B cell (primary cell): ENCODE results near the gene EIF2B4. TPM values are rescaled to one million over a fixed set of nuclear protein-coding genes. Genes with fewer than 3 reads are reported as not detected.
A peak's percentile ranks its signal among the peaks of the same experiment; 100 is the strongest.

Source experiments
- ATAC-seq: fragments of 200-7000 bp; cut with Tn5 transposase; one replicate; pipeline ENCODE4 v1.10.0; 2021; ENCODE audit warnings: low read depth, mild to moderate bottlenecking, moderate number of reproducible peaks, moderate library complexity
- CTCF ChIA-PET: fragments of 350-600 bp; sonication (Branson Sonifier 250); formaldehyde crosslinking; loops from one replicate; lab custom pipeline; 2021; ENCODE audit warnings: antibody characterized with exemption, inconsistent platforms; lab: Charles Lee
- POLR2A ChIA-PET: fragments of 350-600 bp; sonication (Branson Sonifier 250); formaldehyde crosslinking; loops from one replicate; lab custom pipeline; 2021; ENCODE audit warnings: antibody characterized with exemption; lab: Charles Lee
- DNase-seq: peaks from one replicate; pipeline ENCODE4 v3.0.0; 2013
- H2AFZ ChIP-seq: 2 replicates; pipeline ENCODE4 v1.6.1; 2012; ENCODE audit warnings: mild to moderate bottlenecking, low read depth, low read length; ENCODE audit not compliant: insufficient read depth, poor library complexity, severe bottlenecking
- H3K27ac ChIP-seq, 2 donors: 1 replicate in 1 of 2; 2 replicates in 1 of 2; pipeline ENCODE4 v1.5.1; 2012 to 2013; ENCODE audit warnings: low read length in 2 of 2, mild to moderate bottlenecking in 2 of 2, moderate library complexity in 1 of 2
- H3K27me3 ChIP-seq, 4 experiments: fragments of 200-600 bp in 1 of 4; sonication (generic) in 1 of 4; replicated peaks in 1 of 4; 1 replicate in 2 of 4; 2 replicates in 2 of 4; pipeline versions ENCODE4 v1.6.1 to v1.7.0; 2013 to 2016; ENCODE audit warnings: low read length in 3 of 4, mild to moderate bottlenecking in 2 of 4, mixed read lengths in 1 of 4, moderate library complexity in 1 of 4; ENCODE audit not compliant: insufficient read depth in 4 of 4, control insufficient read depth in 3 of 4; ENCODE audit errors: control extremely low read depth in 1 of 4
- H3K36me3 ChIP-seq, 2 experiments: replicated peaks in 1 of 2; 1 replicate in 1 of 2; 2 replicates in 1 of 2; pipeline versions ENCODE4 v1.6.1 to v1.7.1; 2013; ENCODE audit warnings: low read length in 1 of 2; ENCODE audit not compliant: insufficient read depth in 2 of 2, control insufficient read depth in 1 of 2; ENCODE audit errors: control extremely low read depth in 1 of 2, extremely low read depth in 1 of 2
- H3K4me1 ChIP-seq, 2 donors: fragments of 200-600 bp in 1 of 2; sonication (generic) in 1 of 2; 1 replicate in 1 of 2; 2 replicates in 1 of 2; pipeline versions ENCODE4 v1.5.1 to v1.6.1; 2013 to 2017; ENCODE audit warnings: low read length in 2 of 2; ENCODE audit not compliant: control insufficient read depth in 2 of 2, insufficient read depth in 2 of 2
- H3K4me2 ChIP-seq: replicated peaks from 2 replicates; pipeline ENCODE3; 2012; ENCODE audit warnings: mild to moderate bottlenecking, low read depth, low read length; ENCODE audit not compliant: poor library complexity, severe bottlenecking
- H3K4me3 ChIP-seq, 5 experiments: fragments of 200-600 bp in 1 of 5; sonication (generic) in 1 of 5; 1 replicate in 3 of 5; 2 replicates in 2 of 5; pipeline versions ENCODE4 v1.5.1 to v1.7.0; 2011 to 2016; ENCODE audit warnings: low read length in 4 of 5, mild to moderate bottlenecking in 4 of 5, low read depth in 2 of 5, control low read depth in 1 of 5, moderate library complexity in 1 of 5; ENCODE audit not compliant: insufficient read depth in 1 of 5; ENCODE audit errors: control extremely low read depth in 1 of 5, extremely low read depth in 1 of 5
- H3K79me2 ChIP-seq: fragments of 200-600 bp; sonication (generic); one replicate; pipeline ENCODE4 v1.6.0; 2016; ENCODE audit warnings: low read length; ENCODE audit not compliant: control insufficient read depth, insufficient read depth
- H3K9ac ChIP-seq: fragments of 200-600 bp; sonication (generic); 2 replicates; pipeline ENCODE4 v1.6.1; 2017; ENCODE audit warnings: mild to moderate bottlenecking, low read length, moderate library complexity
- H3K9me3 ChIP-seq, 3 donors: one replicate each; pipeline versions ENCODE4 v1.6.1 to v1.7.1; 2013; ENCODE audit warnings: low read length in 2 of 3; ENCODE audit not compliant: control insufficient read depth in 2 of 3, insufficient read depth in 1 of 3; ENCODE audit errors: control extremely low read depth in 1 of 3
- H4K20me1 ChIP-seq: 2 replicates; pipeline ENCODE4 v1.6.0; 2012; ENCODE audit warnings: mild to moderate bottlenecking, low read length; ENCODE audit not compliant: insufficient read depth, control insufficient read depth, poor library complexity, severe bottlenecking
- H3K27ac Mint-ChIP-seq: one replicate; pipeline ENCODE4 v1.8.0; 2021; ENCODE audit warnings: mixed read lengths
- H3K27me3 Mint-ChIP-seq: one replicate; pipeline ENCODE4 v1.8.0; 2021; ENCODE audit warnings: mixed read lengths
- H3K4me1 Mint-ChIP-seq: one replicate; pipeline ENCODE4 v1.8.0; 2021; ENCODE audit warnings: mixed read lengths
- H3K4me3 Mint-ChIP-seq: one replicate; pipeline ENCODE4 v1.8.0; 2021; ENCODE audit warnings: mixed read lengths
- H3K9me3 Mint-ChIP-seq: one replicate; pipeline ENCODE4 v1.8.0; 2022; ENCODE audit warnings: mixed read lengths; ENCODE audit not compliant: insufficient read depth
- CTCF ChIP-seq: fragments of 200-600 bp; IDR thresholded peaks from one replicate; pipeline ENCODE4 v1.8.0; 2022; ENCODE audit warnings: antibody characterized with exemption, mild to moderate bottlenecking
- EZH2 ChIP-seq: IDR thresholded peaks from 2 replicates; pipeline ENCODE4 v1.6.1; 2012; ENCODE audit warnings: borderline replicate concordance, low read depth, mild to moderate bottlenecking, moderate library complexity, low read length; ENCODE audit not compliant: insufficient read depth, poor library complexity, severe bottlenecking
- WGBS: methylation state at CpG from one replicate; pipeline ENCODE4 v1.1.5; 2013; ENCODE audit warnings: missing lambda C conversion rate; ENCODE audit not compliant: insufficient coverage; 5-methylcytosine and 5-hydroxymethylcytosine counted together
- intact Hi-C: fragments of 100-400 bp; cut with micrococcal nuclease; formaldehyde crosslinking; loops from one replicate; pipeline ENCODE4 v1.10.0; 2022
- polyA plus RNA-seq: library from polyadenylated mRNA; depleted of rRNA; stranded (reverse); fragments of >200 nt; gene quantifications from 2 replicates; pipeline ENCODE4 v1.2.3, GENCODE V29; 2012
- total RNA-seq, 2 donors: library from RNA; stranded (reverse); fragments of 120-200 nt in 1 of 2; gene quantifications; 1 replicate in 1 of 2; 2 replicates in 1 of 2; pipeline versions ENCODE4 v1.2.3 to v1.2.4, GENCODE V29; 2013 to 2022

The EIF2B4 gene
- total and polyA plus RNA-seq, 2 donors (not counting 1 experiment from before 2014, with no cell fraction given) = 33.8 to 56.7 TPM

GRCh38 chr2:27378096-27378808 is 8.1 kb upstream of the EIF2B4 start:
- no peaks in the 10 kb centered on the region for H3K27me3 Mint-ChIP-seq
- no peak for ATAC-seq
- Histone ChIP-seq H3K9me3 (no peaks in the 10 kb centered on the region), H2AFZ (no peak overlapping the region), H3K9ac (no peak overlapping the region), H3K4me1 (peaks cover 16 to 20% of the 10 kb centered on the region in 2 donors), H3K27ac (no peak overlapping the region), H3K4me3 (no peak overlapping the region), H3K27me3 (no peaks in the 10 kb centered on the region), H4K20me1 (peaks cover 49% of the 10 kb centered on the region), H3K4me2 (no peak overlapping the region), H3K79me2 (peaks cover 71% of the 10 kb centered on the region), H3K36me3 (peaks cover 5 to 60% of the 10 kb centered on the region in 2 experiments)
- CTCF ChIA-PET = interaction anchor here (0.9 kb wide), 1 partner anchor 75 kb away, joined by 3 read pairs; no protein-coding TSS in a partner anchor
- no peak overlapping the region for H3K4me3 Mint-ChIP-seq
- POLR2A ChIA-PET = interaction anchor here (0.5 kb wide), 1 partner anchor 11 kb away, joined by 3 read pairs; no protein-coding TSS in a partner anchor
- TF ChIP-seq CTCF = no peak
- no peak for DNase-seq
- no peak overlapping the region for H3K27ac Mint-ChIP-seq
- intact Hi-C loops = no loop called here
- WGBS = 95% methylated on average over 26 of the region's 29 CpGs
- H3K9me3 Mint-ChIP-seq = no peaks in the 10 kb centered on the region
- peaks cover 32% of the 10 kb centered on the region for H3K4me1 Mint-ChIP-seq

DNA sequence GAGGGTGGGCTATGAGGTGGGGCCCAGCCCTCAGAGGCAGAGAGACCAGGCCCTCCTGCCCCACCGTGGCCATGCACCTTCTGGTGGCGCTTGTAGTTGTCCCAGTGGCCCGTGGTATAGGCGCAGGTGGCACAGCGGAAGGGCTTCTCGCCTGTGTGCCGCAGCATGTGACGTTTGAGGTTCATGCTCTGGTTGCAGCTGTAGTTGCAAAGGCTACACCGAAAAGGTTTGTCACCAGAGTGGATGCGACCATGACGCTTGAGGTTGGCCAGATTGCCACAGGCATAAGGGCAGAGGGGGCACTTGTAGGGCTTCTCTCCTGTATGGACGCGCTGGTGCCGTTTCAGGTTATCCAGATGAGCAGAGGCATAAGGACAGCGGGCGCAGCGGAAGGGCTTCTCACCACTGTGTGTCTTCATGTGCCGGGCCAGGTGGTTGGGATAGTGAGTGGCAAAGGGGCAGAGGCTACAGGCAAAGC is 7.5 kb upstream of the EIF2B4 start:
- H3K36me3 ChIP-seq = peaks cover 5 to 64% of the 10 kb centered on the region in 2 experiments
- no peak overlapping the region for H2AFZ ChIP-seq
- no peak overlapping the region for H3K4me3 Mint-ChIP-seq
- peaks cover 36% of the 10 kb centered on the region for H3K4me1 Mint-ChIP-seq
- H3K27ac Mint-ChIP-seq = peak overlapping the region; percentile 63
- H3K9ac ChIP-seq = no peak overlapping the region
- no peaks in the 10 kb centered on the region for H3K27me3 Mint-ChIP-seq
- H3K4me1 ChIP-seq = peaks cover 20 to 25% of the 10 kb centered on the region in 2 donors
- no peak overlapping the region for H3K4me3 ChIP-seq
- no peak overlapping the region for H3K4me2 ChIP-seq
- no peaks in the 10 kb centered on the region for H3K9me3 ChIP-seq
- peaks cover 49% of the 10 kb centered on the region for H4K20me1 ChIP-seq
- no peaks in the 10 kb centered on the region for H3K9me3 Mint-ChIP-seq
- no peak for TF ChIP-seq CTCF
- TF ChIP-seq EZH2 = no peak
- no peak overlapping the region for H3K27ac ChIP-seq
- intact Hi-C loops = no loop called here
- no peak for ATAC-seq
- peaks cover 77% of the 10 kb centered on the region for H3K79me2 ChIP-seq
- ChIA-PET POLR2A (no interaction called here), CTCF (interaction anchor here (0.9 kb wide), 1 partner anchor 74 kb away, joined by 3 read pairs; no protein-coding TSS in a partner anchor)
- DNase-seq = no peak
- 92% methylated on average over 18 of the region's 18 CpGs for WGBS
- no peaks in the 10 kb centered on the region for H3K27me3 ChIP-seq
